Uterus (tissue), 4 donors: ENCODE data around the gene ZNF107. TPM values are rescaled to one million over a fixed set of nuclear protein-coding genes. Genes with fewer than 3 reads are reported as not detected.

Experiments
- DNase-seq, 2 donors: peaks; one replicate each; pipeline ENCODE4 v3.0.0-alpha.2; 2019 to 2020
- H3K27ac ChIP-seq, 2 donors: fragments of 200-600 bp; sonication (generic); 1 replicate in 1 of 2; 2 replicates in 1 of 2; pipeline ENCODE4 v1.5.1; 2016 to 2018
- H3K27me3 ChIP-seq, 2 donors: fragments of 200-600 bp; sonication (generic); one replicate each; pipeline ENCODE4 v1.5.1; 2018 to 2019; ENCODE audit warnings: control low read depth in 1 of 2
- H3K36me3 ChIP-seq, 2 donors: fragments of 200-600 bp; sonication (generic); one replicate each; pipeline ENCODE4 v1.5.1; 2019; ENCODE audit warnings: control low read depth in 1 of 2
- H3K4me1 ChIP-seq, 2 donors: fragments of 200-600 bp; sonication (generic); one replicate each; pipeline ENCODE4 v1.5.1; 2018 to 2019; ENCODE audit warnings: control low read depth in 1 of 2
- H3K4me3 ChIP-seq, 2 donors: fragments of 200-600 bp; sonication (generic); 1 replicate in 1 of 2; 2 replicates in 1 of 2; pipeline ENCODE4 v1.5.1; 2018 to 2019; ENCODE audit warnings: mild to moderate bottlenecking in 1 of 2
- H3K9me3 ChIP-seq, 2 donors: fragments of 200-600 bp; sonication (generic); one replicate each; pipeline ENCODE4 v1.5.1; 2019; ENCODE audit warnings: control low read depth in 1 of 2
- CTCF ChIP-seq, 4 experiments: fragments of 200-600 bp in 2 of 4; fragments of 450-650 bp in 2 of 4; sonication (generic) in 2 of 4; IDR thresholded peaks; one replicate each; pipeline ENCODE4 v1.5.1; 2016 to 2019; ENCODE audit warnings: antibody characterized with exemption in 4 of 4, mild to moderate bottlenecking in 2 of 4, moderate library complexity in 1 of 4
- POLR2A ChIP-seq, 2 donors: fragments of 450-650 bp; IDR thresholded peaks; one replicate each; pipeline ENCODE4 v1.6.1; 2016; ENCODE audit warnings: antibody characterized with exemption in 2 of 2, mild to moderate bottlenecking in 1 of 2, moderate library complexity in 1 of 2
- intact Hi-C: fragments of 100-400 bp; cut with DNase I; formaldehyde crosslinking; loops from one replicate; pipeline ENCODE4 v1.15.1; 2023; ENCODE audit warnings: low total_unique reads
- total RNA-seq, 4 donors: library from RNA; depleted of rRNA in 3 of 4; stranded (reverse); fragments of >200 nt in 3 of 4; gene quantifications; one replicate each; pipeline versions ENCODE4 v1.1.0 to v1.2.4, GENCODE V29; 2014 to 2023
- donor health status: DM: yes; HTN: yes; CAD: no.

ZNF107 gene
- total RNA-seq, 4 donors from 2014 or later, result 1.8 to 17.1 (median 7.2) TPM

- Histone ChIP-seq H3K4me1 (no peaks in the 10 kb centered on the region), H3K4me3 (no peak overlapping the region), H3K36me3 (no peaks in the 10 kb centered on the region), H3K27me3 (no peaks in the 10 kb centered on the region), H3K27ac (no peak overlapping the region), H3K9me3 (no peaks in the 10 kb centered on the region)
- DNase-seq, result no peak
- TF ChIP-seq POLR2A (IDR thresholded peaks at IDR 0.05), result no peak
- TF ChIP-seq CTCF (IDR thresholded peaks at IDR 0.05), result no peak
- intact Hi-C loops, result no loop called here
These were observed 23.1 kb upstream of the ZNF107 start for GRCh38 chr7:64642875-64643274.

GRCh38 chr7:64643566-64643965 is 22.4 kb upstream of the ZNF107 start:
- Histone ChIP-seq H3K27ac (no peak overlapping the region), H3K9me3 (no peaks in the 10 kb centered on the region), H3K36me3 (no peaks in the 10 kb centered on the region), H3K4me1 (no peaks in the 10 kb centered on the region), H3K4me3 (no peak overlapping the region), H3K27me3 (no peaks in the 10 kb centered on the region)
- TF ChIP-seq CTCF (IDR thresholded peaks at IDR 0.05), result no peak
- TF ChIP-seq POLR2A (IDR thresholded peaks at IDR 0.05), result no peak
- DNase-seq, result no peak
- intact Hi-C loops, result no loop called here

- no peak overlapping the region for H3K27ac ChIP-seq
- no peaks in the 10 kb centered on the region for H3K9me3 ChIP-seq
- DNase-seq, result no peak
- no peak overlapping the region for H3K4me3 ChIP-seq
- no peaks in the 10 kb centered on the region for H3K36me3 ChIP-seq
- TF ChIP-seq POLR2A (IDR thresholded peaks at IDR 0.05) (no peak), CTCF (IDR thresholded peaks at IDR 0.05) (no peak)
- intact Hi-C loops, result no loop called here
- no peaks in the 10 kb centered on the region for H3K27me3 ChIP-seq
- H3K4me1 ChIP-seq, result no peaks in the 10 kb centered on the region
These were observed 14.7 kb upstream of the ZNF107 start for GRCh38 chr7:64651203-64651602.

- no peak for TF ChIP-seq CTCF (IDR thresholded peaks at IDR 0.05)
- TF ChIP-seq POLR2A (IDR thresholded peaks at IDR 0.05), result no peak
- DNase-seq, result no peak
These were observed 14.2 kb upstream of the ZNF107 start for GRCh38 chr7:64651632-64652165.

GRCh38 chr7:64653721-64654401 is 12.1 kb upstream of the ZNF107 start:
- intact Hi-C loops, result no loop called here
- no peak for DNase-seq
- H3K27me3 ChIP-seq, result no peaks in the 10 kb centered on the region
- H3K4me3 ChIP-seq, result no peak overlapping the region
- H3K9me3 ChIP-seq, result no peaks in the 10 kb centered on the region
- H3K4me1 ChIP-seq, result no peaks in the 10 kb centered on the region
- H3K36me3 ChIP-seq, result no peaks in the 10 kb centered on the region
- TF ChIP-seq POLR2A (IDR thresholded peaks at IDR 0.05) (no peak), CTCF (IDR thresholded peaks at IDR 0.05) (no peak)
- no peak overlapping the region for H3K27ac ChIP-seq

More at GRCh38 chr7:64651632-64652165, 14.2 kb upstream of the ZNF107 start:
- Histone ChIP-seq H3K9me3 (no peaks in the 10 kb centered on the region), H3K27ac (no peak overlapping the region), H3K4me1 (no peaks in the 10 kb centered on the region), H3K27me3 (no peaks in the 10 kb centered on the region), H3K36me3 (no peaks in the 10 kb centered on the region), H3K4me3 (no peak overlapping the region)
- intact Hi-C loops, result no loop called here
